ENCODE data around the gene CDK18.
"Not testable (repeated sequence)": the region's sequence is repeated elsewhere in the genome, so short reads cannot be mapped to it uniquely, and the experiment has no call there.

The CDK18 gene

GRCh38 chr1:205481629-205482151, 22.8 kb upstream of the CDK18 start:
- peak; percentile 100 for DNase-seq

GRCh38 chr1:205482587-205482986, 21.9 kb upstream of the CDK18 start:
- not testable (repeated sequence) for DNase-seq

DNA sequence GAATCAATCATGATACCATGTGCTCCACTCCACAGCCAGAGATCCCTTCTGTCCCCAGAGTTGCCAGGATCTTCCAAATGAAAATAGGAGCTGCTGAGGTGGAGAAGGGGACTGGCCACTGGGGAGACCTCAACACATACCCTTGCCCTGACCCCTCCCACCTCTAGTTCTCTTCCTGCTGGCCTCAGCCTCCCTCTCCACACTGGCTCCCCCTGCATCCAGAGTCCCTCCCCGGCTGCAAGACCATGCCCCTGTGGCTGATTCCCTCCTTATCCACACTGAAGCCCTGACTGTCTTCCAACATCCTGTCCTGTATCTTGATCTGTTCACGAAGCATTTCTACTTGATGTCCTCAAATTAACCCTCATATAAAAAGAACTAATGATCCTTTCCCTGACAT, 21.1 kb upstream of the CDK18 start:
- DNase-seq, result peak; percentile 56

DNA sequence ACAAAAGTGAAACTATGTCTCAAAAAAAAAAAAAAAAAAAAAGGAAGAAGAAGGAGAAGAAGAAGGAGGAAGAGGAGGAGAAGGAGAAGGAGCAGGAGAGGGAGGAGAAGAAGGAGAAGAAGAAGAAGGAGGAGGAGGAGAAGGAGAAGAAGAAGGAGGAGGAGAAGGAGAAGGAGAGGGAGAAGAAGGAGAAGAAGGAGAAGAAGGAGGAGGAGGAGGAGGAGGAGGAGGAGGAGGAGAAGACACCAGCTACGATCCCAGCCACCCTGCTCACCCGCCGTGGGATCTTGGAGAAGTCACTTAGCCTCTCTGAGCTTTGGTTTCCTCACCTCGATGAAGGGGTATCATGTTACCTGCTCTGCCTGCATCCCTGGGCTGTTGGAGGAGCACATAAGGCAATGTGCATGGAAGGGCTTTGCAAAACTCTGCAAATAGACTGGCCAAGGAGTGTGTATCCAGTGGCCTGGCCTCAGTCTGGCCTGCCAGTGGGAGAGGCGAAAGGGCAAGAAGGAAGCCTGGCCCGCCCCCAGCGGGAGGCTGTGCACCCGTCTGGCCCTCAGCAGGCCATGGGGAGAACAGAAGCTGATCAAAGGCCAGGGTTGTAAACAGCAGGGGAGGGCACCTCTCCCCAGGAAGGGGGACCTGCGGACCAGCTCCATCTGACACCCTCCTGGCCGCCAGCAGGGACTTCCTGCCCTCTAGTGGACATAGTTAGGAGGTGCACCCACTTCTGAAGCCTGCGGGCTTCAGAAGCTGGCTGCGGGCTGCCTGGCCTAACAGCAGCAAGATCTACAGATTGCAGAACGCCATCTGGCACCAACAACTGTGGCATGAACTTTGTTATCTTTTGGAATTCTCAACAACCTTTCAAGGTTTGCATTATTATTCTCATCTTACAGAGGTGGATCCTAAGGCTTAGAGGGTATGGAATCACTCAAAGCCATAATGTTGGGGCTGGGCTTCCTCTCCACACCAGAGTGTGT, 19.2 kb upstream of the CDK18 start:
- DNase-seq, result peak; percentile 99

DNA sequence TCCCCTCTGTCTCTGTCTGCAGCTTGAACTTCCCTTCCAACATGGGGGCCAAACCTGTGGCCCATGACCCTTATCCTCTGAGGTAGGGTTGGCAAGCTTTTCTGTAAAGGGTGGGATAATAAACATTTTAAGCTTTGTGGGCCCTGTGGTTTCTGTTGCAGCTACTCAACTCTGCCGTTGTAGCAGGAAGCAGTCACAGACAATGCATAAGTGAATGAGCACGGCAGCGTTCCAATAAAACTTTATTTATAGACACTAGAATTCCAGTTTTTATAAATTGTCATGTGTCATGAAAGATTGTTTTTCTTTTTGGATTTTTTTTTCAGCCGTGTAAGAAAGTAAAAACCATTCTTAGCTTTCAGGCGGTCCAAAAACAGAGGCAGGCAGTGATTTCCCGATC, 18.2 kb upstream of the CDK18 start:
- DNase-seq, result no peak

DNA sequence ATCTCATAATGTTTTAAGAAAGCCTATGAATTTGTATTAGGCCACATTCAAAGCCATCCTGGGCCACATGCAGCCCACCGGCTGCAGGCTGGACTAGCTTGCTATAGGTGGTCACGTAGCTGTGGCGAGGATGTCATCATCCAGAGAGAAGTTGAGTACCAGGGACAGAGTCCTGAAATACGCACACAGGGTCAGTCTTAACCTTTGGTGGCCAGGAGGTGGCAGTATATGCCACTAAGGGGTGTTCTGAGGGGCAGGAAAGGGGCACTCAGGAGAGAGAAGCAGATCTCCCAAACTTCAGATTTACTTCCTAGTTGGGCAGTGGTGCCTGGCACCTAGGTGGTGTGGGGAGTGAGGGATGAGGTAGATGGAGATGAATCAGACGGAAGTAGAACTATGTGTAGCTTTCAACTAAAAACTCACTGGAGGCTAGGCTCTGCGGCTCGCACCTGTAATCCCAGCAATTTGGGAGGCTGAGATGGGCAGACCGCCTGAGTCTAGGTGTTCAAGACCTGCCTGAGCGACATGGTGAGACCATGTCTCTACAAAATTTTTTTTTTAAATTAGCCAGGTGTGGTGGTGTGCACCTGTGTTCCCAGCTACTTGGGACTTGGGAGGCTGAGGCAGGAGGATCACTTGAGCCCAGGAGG, 16.3 kb upstream of the CDK18 start:
- DNase-seq, result peak; percentile 92

DNA sequence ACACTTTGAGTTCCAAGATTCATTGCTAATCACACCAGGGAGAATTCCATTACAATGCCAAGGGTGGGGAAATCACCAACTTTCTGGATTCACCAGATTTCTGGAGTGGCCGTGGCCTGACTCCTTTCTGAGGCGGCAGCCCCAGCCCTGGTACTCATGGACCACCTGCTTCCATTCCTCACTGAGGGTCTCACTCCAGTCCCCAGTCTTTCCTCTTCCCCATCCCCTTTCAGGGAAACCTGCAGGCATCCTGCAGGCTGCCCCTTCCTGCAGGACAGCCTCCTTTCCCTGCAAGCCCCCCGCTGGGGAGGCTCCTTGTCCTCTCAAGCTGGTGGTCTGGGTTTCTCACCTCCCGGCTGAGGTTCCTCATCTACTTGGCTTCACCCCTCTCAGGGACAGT, 12.7 kb upstream of the CDK18 start:
- no peak for DNase-seq

DNA sequence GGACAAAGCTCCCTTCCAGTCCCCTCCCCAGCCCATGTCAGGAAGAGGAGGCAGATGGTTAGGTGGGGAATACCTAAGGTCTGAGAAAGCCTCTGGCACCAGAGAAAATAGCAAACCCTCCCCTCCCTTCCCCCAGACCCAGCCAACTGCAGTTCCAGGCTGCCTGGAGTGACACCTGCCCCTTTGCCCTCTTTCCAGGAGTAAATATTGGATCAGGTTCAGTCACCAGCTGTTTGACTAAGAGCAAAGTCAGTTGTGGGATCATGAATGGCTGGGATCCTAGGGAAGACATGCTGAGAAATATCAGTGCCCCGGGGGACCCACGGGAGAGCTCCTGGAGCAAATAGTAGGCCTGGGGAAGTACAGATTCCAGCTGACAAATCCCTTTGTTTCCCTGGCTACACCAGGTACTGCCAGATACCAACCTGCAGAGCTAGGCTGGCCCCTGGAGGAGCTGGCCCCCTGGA, 12.2 kb upstream of the CDK18 start:
- peak; percentile 99 for DNase-seq

DNA sequence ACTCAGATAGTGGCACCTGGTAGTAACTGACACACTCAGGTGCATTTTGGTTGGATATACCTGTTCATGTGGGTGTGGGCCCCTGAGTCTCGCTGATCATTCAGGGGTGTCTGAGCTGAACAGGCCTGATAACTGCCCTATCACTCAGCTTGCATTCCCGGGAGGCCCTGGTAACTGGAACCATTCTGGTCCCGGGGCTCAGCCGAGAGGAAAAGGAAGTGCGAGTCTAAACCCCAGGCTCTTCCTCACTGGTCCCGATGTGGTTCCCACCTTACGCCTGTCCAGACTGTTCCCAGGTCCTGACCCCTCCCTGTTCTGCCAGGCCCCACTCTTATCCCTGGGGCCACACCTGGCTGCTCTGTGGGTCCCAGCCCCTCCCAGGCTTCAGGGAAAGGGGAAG, 11.7 kb upstream of the CDK18 start:
- no peak for DNase-seq

DNA sequence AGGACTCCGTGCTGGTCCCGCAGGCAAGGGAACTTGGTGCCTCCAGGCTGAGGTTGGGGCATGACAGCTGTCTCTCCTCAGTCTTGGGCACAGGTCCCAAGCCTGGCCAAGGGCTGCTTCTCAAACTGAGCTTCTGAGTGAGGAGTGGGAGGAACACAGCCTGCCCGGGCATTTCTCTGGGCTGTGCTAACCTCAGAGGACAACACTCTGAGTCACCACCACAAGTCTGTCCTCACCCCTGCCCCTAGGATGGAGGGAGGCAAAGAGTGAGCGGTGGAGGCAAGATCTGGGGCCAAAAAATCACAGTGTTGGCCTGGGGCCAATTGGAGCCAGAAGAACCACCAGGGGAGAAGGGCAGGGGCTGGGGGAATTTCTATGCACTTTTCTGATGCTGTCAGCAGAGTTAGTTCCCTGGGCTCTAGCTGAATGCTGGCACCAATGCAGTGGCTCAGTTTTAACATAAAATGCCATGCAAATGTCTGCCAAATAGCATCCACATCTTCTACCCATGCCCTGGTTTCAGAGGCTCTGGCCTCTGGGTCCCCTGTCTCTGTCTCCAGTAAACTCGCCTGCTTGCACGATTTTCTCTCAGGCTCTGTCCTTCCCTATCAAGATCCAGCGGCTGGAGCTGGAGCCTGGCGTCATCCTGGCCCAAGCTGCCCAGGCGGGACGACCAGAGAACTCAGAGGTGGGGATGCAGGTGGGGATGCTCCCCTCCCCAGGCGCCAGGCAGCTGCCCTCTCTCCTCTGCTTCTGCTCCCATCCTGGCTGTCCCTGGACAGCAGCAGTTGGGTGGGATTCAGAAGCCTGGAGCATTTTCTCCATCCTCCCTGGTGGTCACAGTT, 11.0 kb upstream of the CDK18 start:
- DNase-seq, result no peak

DNA sequence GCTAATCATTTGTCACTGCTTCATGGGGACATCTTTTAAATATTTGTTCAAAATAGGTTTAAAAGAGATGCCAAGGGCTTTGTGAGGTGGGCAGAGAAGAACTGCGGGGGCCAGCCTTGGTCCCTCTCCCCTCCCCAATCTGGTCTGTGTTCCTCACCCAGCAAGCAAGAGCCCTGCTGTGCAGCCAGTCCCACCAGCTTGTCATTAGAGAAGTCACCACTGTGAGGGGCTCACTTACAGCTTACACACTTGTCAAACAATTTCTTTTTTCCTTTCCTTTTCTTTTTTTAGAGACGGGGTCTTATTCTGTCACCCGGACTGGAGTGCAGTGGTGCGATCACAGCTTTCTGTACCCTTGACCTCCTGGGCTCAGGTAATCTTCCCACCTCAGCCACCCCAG, 10.4 kb upstream of the CDK18 start:
- DNase-seq, result peak; percentile 36

DNA sequence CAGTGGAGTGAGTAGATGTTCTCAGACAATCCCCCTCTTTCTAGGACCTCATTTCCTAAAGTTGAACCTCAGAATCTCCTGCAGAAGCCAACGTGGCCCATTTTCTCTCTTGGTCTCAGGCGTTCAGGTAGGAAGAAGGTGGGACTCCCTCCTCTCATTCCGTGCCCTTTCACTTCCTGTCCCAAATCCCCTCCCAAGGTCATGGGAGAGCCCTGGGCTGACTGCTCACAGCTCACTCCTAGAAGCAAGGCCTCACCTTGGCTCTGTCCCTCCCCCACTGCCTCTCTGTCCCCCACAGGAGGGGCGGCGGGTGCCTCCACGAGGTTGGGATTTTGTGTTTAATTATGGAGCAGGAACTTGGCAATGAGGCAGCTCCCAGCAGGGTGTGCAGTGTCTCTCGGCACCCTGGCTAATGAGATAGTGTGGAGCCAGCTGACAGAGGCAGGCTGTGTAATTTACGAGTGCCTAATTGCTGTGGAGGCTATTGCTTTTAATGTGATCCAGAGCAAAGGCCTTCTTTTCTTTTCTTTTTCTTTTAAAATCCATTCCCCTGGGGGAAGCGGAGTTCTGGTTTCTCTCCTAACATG, 9.1 kb upstream of the CDK18 start:
- peak; percentile 95 for DNase-seq

- no peak for DNase-seq
These were observed 7.8 kb upstream of the CDK18 start for GRCh38 chr1:205496661-205497060.

GRCh38 chr1:205497351-205497750, 7.1 kb upstream of the CDK18 start:
- no peak for DNase-seq

GRCh38 chr1:205499789-205500188, 4.7 kb upstream of the CDK18 start:
- no peak for DNase-seq

- no peak for DNase-seq
These were observed 3.9 kb upstream of the CDK18 start for GRCh38 chr1:205500240-205501233.

DNA sequence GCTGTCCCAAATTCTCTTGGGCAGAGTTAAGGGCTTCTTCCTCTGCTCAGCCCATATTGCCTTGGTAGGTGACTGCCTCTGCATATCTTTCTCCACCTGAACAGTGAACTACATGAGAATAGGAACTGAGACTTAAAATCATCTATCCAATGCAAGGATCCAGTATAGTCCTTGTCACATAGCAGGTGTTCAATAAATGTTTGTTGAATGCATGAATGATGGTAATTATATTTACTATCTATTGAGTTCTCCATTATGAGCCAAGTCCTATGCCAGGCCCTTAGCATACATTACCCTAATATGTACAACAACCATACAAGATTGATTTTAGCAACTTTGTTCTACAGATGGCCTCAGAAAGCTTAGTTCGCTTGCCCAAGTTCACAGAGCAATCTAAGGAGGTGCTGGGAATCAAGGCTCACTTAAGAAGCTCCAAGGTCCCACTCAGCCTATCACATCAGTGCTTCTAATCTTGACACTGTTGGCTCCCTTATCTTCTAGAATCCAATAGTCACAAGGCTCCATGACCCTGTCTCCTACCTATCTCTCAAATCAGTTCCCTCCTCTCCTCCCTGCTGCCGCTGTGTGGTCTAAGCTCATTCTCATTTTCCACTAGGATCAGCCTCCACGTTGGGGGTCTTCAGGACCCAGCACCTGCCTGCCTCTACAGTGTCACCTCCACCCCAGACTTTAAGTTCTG, 2.2 kb upstream of the CDK18 start:
- DNase-seq, result no peak

DNA sequence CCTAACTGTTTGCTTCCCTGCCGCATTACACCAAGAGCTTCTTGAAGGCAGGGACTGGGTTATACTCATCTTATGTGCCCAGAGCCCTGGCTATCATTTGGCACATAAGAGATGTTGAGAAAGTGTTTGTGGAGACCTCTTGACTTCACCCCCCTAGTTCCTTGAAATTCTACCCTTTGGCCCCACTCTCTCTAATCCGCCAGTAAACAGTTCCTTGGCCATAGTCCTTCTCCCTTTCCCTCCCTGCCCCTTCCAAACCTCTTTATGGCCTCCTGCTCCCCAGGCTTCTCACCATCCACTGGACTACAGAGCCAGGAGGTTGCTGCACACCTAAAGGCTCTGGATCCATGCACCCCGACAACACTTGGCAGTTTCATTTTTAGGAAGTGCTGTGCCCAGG, 1.5 kb upstream of the CDK18 start:
- no peak for DNase-seq

DNA sequence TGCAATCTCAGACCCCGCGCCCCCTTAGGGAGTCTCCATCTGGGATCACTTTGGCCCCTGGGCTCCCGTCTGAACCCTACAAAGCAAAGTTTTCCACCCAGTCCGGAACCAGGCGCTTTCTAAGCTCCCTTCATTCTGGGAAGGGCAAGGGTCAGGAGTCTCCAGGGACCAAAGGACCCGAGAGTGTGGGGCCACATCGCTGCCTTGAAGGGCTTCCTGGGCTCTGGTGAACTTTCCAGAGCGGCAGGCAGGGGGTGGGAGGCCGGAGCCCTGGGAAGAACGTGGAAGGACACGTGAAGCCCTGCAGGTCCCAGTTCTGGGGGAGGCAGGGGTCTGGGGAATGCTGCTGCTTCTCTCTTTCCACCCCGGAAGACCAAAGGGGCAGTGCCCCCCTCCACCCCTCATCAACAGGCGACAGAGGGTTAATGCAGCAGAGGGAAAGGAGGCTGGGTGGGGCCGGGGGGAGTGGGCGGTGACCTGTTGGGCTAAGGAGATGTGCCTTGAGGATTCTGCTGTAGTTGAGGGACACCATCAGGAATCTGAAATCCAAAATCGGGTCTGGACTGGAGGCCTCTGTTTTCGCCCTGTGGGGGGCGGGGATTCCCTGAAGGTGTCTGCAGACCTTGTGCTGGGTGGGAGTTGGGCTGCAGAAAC, 734 bp downstream of the CDK18 start:
- DNase-seq, result peak; percentile 83

- DNase-seq, result no peak
These were observed 1.3 kb downstream of the CDK18 start for GRCh38 chr1:205505791-205506190.

Measured in NCI-H82 (cell line).